ENCODE results near the gene TM6SF1. TPM values are rescaled to one million over a fixed set of nuclear protein-coding genes. Genes with fewer than 3 reads are reported as not detected.
A peak's percentile ranks its signal among the peaks of the same experiment; 100 is the strongest.

Gene TM6SF1
- total and polyA plus RNA-seq, 2 of the 8 experiments (the other 6 are each of a cell fraction or from before 2014, with no cell fraction given) = 0.74 to 1.0 TPM

DNA sequence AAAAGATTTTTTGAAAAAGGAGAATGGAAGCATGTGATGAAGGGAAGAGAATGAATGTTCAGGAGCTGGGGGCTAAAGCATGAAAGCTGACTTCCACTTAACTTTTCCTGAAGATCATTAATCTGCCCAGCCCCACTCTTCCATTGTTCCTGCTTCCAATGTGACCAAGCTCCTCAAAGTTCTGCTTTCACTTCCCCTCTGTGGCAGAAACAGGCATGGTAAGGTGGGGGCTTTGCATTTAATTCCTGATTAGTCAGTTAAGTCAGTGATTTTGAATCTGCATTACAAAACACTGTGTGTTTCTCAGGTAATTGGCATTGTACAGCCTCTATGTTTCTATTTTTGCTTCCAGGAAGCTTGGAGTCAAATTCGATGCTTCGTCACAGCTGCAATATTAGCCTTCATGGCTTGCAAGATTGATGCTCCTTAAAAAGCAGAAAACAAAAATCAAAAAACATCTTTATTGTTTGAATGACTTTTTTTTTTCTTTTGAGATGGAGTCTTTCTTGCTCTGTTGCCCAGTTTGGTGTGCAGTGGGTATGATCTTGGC, 7.3 kb upstream of the TM6SF1 start:
- no peak overlapping the region for H2AK5ac ChIP-seq (ENCODE audit: low read depth, low read length)
- H3K79me1 ChIP-seq (ENCODE audit: low read depth, low read length) = no peaks in the 10 kb centered on the region
- no peak overlapping the region for H2BK5ac ChIP-seq (ENCODE audit: low read depth, low read length)
- H3K9me3 ChIP-seq (ENCODE audit: insufficient read depth in 2 of 2, low read depth in 1 of 2, low read length in 1 of 2) = no peaks in the 10 kb centered on the region
- no peak overlapping the region for H2BK20ac ChIP-seq (ENCODE audit: low read length)
- H3K14ac ChIP-seq (ENCODE audit: insufficient read length) = no peak overlapping the region
- H3K4me3 ChIP-seq (ENCODE audit: extremely low read depth in 1 of 4, insufficient read depth in 2 of 4, low read depth in 3 of 4, low read length in 4 of 4) = no peak overlapping the region
- no peaks in the 10 kb centered on the region for H3K79me2 ChIP-seq (ENCODE audit: control insufficient read depth in 1 of 2, insufficient read depth in 2 of 2, low read length in 2 of 2)
- H3K56ac ChIP-seq (replicated peaks; ENCODE audit: insufficient read length, low read depth, low read length) = no peak overlapping the region
- no peaks in the 10 kb centered on the region for H3K27me3 ChIP-seq (replicated peaks in 1 of 4; ENCODE audit: control insufficient read depth in 3 of 4, extremely low read depth in 1 of 4, insufficient read depth in 3 of 4, low read length in 3 of 4)
- H2BK120ac ChIP-seq (replicated peaks; ENCODE audit: low read depth, low read length) = no peak overlapping the region
- H4K5ac ChIP-seq (ENCODE audit: insufficient read length, low read depth, low read length) = no peak overlapping the region
- WGBS, 2 experiments (ENCODE audit: extremely low coverage in 1 of 2, insufficient coverage in 1 of 2, insufficient read length in 1 of 2, insufficient replicate concordance in 2 of 2, low coverage in 1 of 2, low lambda C conversion rate in 2 of 2, missing lambda C conversion rate in 1 of 2) = 86% methylated on average over 2 of the region's 2 CpGs; no CpG with 5 or more reads in 1 of the 2 experiments
- H3K4me1 ChIP-seq (replicated peaks in 1 of 4; ENCODE audit: control insufficient read depth in 3 of 4, insufficient read depth in 4 of 4, low read length in 3 of 4) = no peaks in the 10 kb centered on the region
- no peak overlapping the region for H3K23ac ChIP-seq (ENCODE audit: insufficient read length)
- no peak overlapping the region for H3K27ac ChIP-seq (ENCODE audit: low read depth, low read length)
- H4K8ac ChIP-seq (ENCODE audit: extremely low read depth, insufficient read depth, low read length) = no peak overlapping the region
- H3K18ac ChIP-seq (ENCODE audit: extremely low read depth, low read length) = no peak overlapping the region
- H2BK12ac ChIP-seq (ENCODE audit: low read depth, low read length) = no peak overlapping the region
- H3K36me3 ChIP-seq (ENCODE audit: control insufficient read depth in 2 of 4, insufficient read depth in 4 of 4, low read length in 3 of 4) = no peaks in the 10 kb centered on the region
- no peaks in the 10 kb centered on the region for H3K23me2 ChIP-seq (ENCODE audit: low read depth, low read length)
- no peak overlapping the region for H2BK15ac ChIP-seq (ENCODE audit: low read length)
- ChIA-PET CTCF (ENCODE audit: partially characterized antibody) (interaction anchor here (0.9 kb wide), 2 partner anchors 21 to 43 kb away, joined by 3 read pairs; no protein-coding TSS in a partner anchor), POLR2A (ENCODE audit: partially characterized antibody) (no interaction called here)
- no peaks in the 10 kb centered on the region for H4K20me1 ChIP-seq (replicated peaks in 1 of 2; ENCODE audit: control insufficient read depth in 1 of 2, insufficient read depth in 2 of 2, low read length in 2 of 2)
- peak overlapping the region; percentile 33; the same call in 1 of the 2 replicates for H2AFZ ChIP-seq (ENCODE audit: low read length)
- no peak overlapping the region for H3K9ac ChIP-seq (replicated peaks in 1 of 4; ENCODE audit: extremely low read depth in 1 of 4, low read depth in 3 of 4, low read length in 3 of 4)
- H3K4ac ChIP-seq (replicated peaks; ENCODE audit: insufficient read length, low read depth, low read length) = no peak overlapping the region
- FAIRE-seq (no peak), DNase-seq (ENCODE audit: low read depth in 1 of 2, low spot score in 2 of 2) (peak in 1 of 2 experiments; percentile 2)
- no peak overlapping the region for H4K91ac ChIP-seq (replicated peaks; ENCODE audit: insufficient read length, low read length)
- H3K4me2 ChIP-seq (ENCODE audit: insufficient read depth in 1 of 2, low read depth in 2 of 2, low read length in 2 of 2) = no peak overlapping the region
- TF ChIP-seq TAF1 (IDR thresholded peaks at IDR 0.05; ENCODE audit: low read depth, low read length) (no peak), TEAD4 (IDR thresholded peaks at IDR 0.05; ENCODE audit: low read depth, low read length) (no peak), YY1 (IDR thresholded peaks at IDR 0.05; ENCODE audit: low read depth, low read length) (no peak), JUN (IDR thresholded peaks at IDR 0.05; ENCODE audit: low read depth, low read length) (no peak), CTBP2 (IDR thresholded peaks at IDR 0.05; ENCODE audit: borderline replicate concordance, insufficient read depth, insufficient read length, low read length) (no peak), TCF12 (IDR thresholded peaks at IDR 0.05; ENCODE audit: low read depth, low read length) (no peak), RNF2 (IDR thresholded peaks at IDR 0.05; ENCODE audit: borderline replicate concordance, low read depth, low read length, missing control alignments, poor library complexity, severe bottlenecking) (no peak), GTF2F1 (IDR thresholded peaks at IDR 0.05; ENCODE audit: borderline replicate concordance, low read depth, low read length) (no peak), RFX5 (IDR thresholded peaks at IDR 0.05; ENCODE audit: borderline replicate concordance, low read depth, low read length) (no peak), HDAC2 (IDR thresholded peaks at IDR 0.05; ENCODE audit: borderline replicate concordance in 1 of 2, low read depth in 2 of 2, low read length in 2 of 2) (no peak), MAFK (IDR thresholded peaks at IDR 0.05; ENCODE audit: low read depth, low read length) (no peak)
- TF ChIP-seq, protein P1, sequence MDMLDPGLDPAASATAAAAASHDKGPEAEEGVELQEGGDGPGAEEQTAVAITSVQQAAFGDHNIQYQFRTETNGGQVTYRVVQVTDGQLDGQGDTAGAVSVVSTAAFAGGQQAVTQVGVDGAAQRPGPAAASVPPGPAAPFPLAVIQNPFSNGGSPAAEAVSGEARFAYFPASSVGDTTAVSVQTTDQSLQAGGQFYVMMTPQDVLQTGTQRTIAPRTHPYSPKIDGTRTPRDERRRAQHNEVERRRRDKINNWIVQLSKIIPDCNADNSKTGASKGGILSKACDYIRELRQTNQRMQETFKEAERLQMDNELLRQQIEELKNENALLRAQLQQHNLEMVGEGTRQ (IDR thresholded peaks at IDR 0.05; ENCODE audit: low read length) = no peak

Data from H1 (cell line).